Measurements from ENCODE around the gene CEP83. TPM values are rescaled to one million over a fixed set of nuclear protein-coding genes. Genes with fewer than 3 reads are reported as not detected.

CEP83 gene
- total and polyA plus RNA-seq, 2 donors (not counting 1 experiment from before 2014, with no cell fraction given), result 4.0 to 24.8 TPM

- Histone ChIP-seq H2AFZ (ENCODE audit: insufficient read depth, low read depth, low read length, poor library complexity, severe bottlenecking) (peak overlapping the region; percentile 12), H3K36me3 (replicated peaks in 1 of 2; ENCODE audit: control extremely low read depth in 1 of 2, control insufficient read depth in 1 of 2, extremely low read depth in 1 of 2, insufficient read depth in 2 of 2, low read length in 1 of 2) (peaks cover 0 to 13% of the 10 kb centered on the region in 2 experiments), H3K27ac (ENCODE audit: low read length in 2 of 2) (peak overlapping the region; percentile 28 to 64), H3K27me3 (replicated peaks in 1 of 4; ENCODE audit: control extremely low read depth in 1 of 4, control insufficient read depth in 3 of 4, insufficient read depth in 4 of 4, low read length in 3 of 4) (no peaks in the 10 kb centered on the region), H3K9me3 (ENCODE audit: control extremely low read depth in 1 of 3, control insufficient read depth in 2 of 3, insufficient read depth in 1 of 3, low read length in 2 of 3) (peaks cover 0 to under 1% (median 0%) of the 10 kb centered on the region in 3 donors), H3K4me2 (replicated peaks; ENCODE audit: low read depth, low read length, poor library complexity, severe bottlenecking) (peak overlapping the region; percentile 44), H3K4me3 (ENCODE audit: control extremely low read depth in 1 of 5, extremely low read depth in 1 of 5, insufficient read depth in 1 of 5, low read depth in 2 of 5, low read length in 4 of 5) (no peak overlapping the region), H4K20me1 (ENCODE audit: control insufficient read depth, insufficient read depth, low read length, poor library complexity, severe bottlenecking) (no peaks in the 10 kb centered on the region), H3K79me2 (ENCODE audit: control insufficient read depth, insufficient read depth, low read length) (no peaks in the 10 kb centered on the region), H3K9ac (ENCODE audit: low read length) (peak overlapping the region; percentile 0), H3K4me1 (ENCODE audit: control insufficient read depth in 2 of 2, insufficient read depth in 2 of 2, low read length in 2 of 2) (peaks cover 50 to 59% of the 10 kb centered on the region in 2 donors)
- TF ChIP-seq CTCF (IDR thresholded peaks at IDR 0.05) (no peak), EZH2 (IDR thresholded peaks at IDR 0.05; ENCODE audit: borderline replicate concordance, insufficient read depth, low read depth, low read length, poor library complexity, severe bottlenecking) (no peak)
- intact Hi-C loops (cut with micrococcal nuclease), result no loop called here
- H3K4me1 Mint-ChIP-seq, result peaks cover 77% of the 10 kb centered on the region
- H3K9me3 Mint-ChIP-seq (ENCODE audit: insufficient read depth), result no peaks in the 10 kb centered on the region
- ChIA-PET CTCF (no interaction called here), POLR2A (interaction anchor here (0.6 kb wide), 1 partner anchor 119 kb away, joined by 3 read pairs; the partner anchor contains the start of gene PLXNC1)
- 58% methylated on average over 4 of the region's 11 CpGs for WGBS (ENCODE audit: insufficient coverage)
- no peaks in the 10 kb centered on the region for H3K27me3 Mint-ChIP-seq
- ATAC-seq (ENCODE audit: low read depth), result no peak
- DNase-seq, result no peak
- H3K4me3 Mint-ChIP-seq, result peak overlapping the region; percentile 70
- H3K27ac Mint-ChIP-seq, result peak overlapping the region; percentile 75
Observed at GRCh38 chr12:94266796-94267536, 192.7 kb downstream of the CEP83 start.
